ENCODE results near the gene KY. TPM values are rescaled to one million over a fixed set of nuclear protein-coding genes. Genes with fewer than 3 reads are reported as not detected.

KY gene
- total and polyA plus RNA-seq, 10 of the 15 experiments (the other 5 are each of a cell fraction or from before 2014, with no cell fraction given): 0.04 to 0.11 TPM; not detected in 8

GRCh38 chr3:134605556-134605955, 45.3 kb downstream of the KY start:
- H3K4me1 ChIP-seq (ENCODE audit: control insufficient read depth, insufficient read depth, low read length): no peaks in the 10 kb centered on the region
- no peak overlapping the region for H3K9ac ChIP-seq (ENCODE audit: control insufficient read depth, insufficient read depth, low read length)
- H2AFZ ChIP-seq (ENCODE audit: control insufficient read depth, low read depth, low read length): no peak overlapping the region
- no peak overlapping the region for H3K4me2 ChIP-seq (ENCODE audit: control insufficient read depth, insufficient read depth)
- intact Hi-C loops (cut with micrococcal nuclease; ENCODE audit: unreplicated experiment): no loop called here
- TF ChIP-seq LARP7 (IDR thresholded peaks at IDR 0.05): no peak
- TF ChIP-seq MXI1 (IDR thresholded peaks at IDR 0.05; ENCODE audit: low read depth, low read length): no peak
- TF ChIP-seq PML (IDR thresholded peaks at IDR 0.05; ENCODE audit: low read length): no peak
- no peak for TF ChIP-seq MYB (IDR thresholded peaks at IDR 0.05; ENCODE audit: borderline replicate concordance, low read depth, low read length)
- no peak for TF ChIP-seq POLR2A (IDR thresholded peaks at IDR 0.05; ENCODE audit: low read depth, low read length)
- TF ChIP-seq SPI1 (IDR thresholded peaks at IDR 0.05; ENCODE audit: borderline replicate concordance, insufficient read depth, low read depth, low read length): no peak
- TF ChIP-seq GATAD2B (conservative IDR thresholded peaks at IDR 0.05; ENCODE audit: low read depth): no peak
- no peak for TF ChIP-seq RELA (IDR thresholded peaks at IDR 0.05; ENCODE audit: borderline replicate concordance, partially characterized antibody)
- TF ChIP-seq ATF2 (IDR thresholded peaks at IDR 0.05; ENCODE audit: low read length): no peak
- no peak for TF ChIP-seq CUX1 (IDR thresholded peaks at IDR 0.05; ENCODE audit: insufficient replicate concordance, low read depth, low read length)
- TF ChIP-seq SMC3 (IDR thresholded peaks at IDR 0.05; ENCODE audit: borderline replicate concordance, low read length): no peak
- TF ChIP-seq, protein P1, sequence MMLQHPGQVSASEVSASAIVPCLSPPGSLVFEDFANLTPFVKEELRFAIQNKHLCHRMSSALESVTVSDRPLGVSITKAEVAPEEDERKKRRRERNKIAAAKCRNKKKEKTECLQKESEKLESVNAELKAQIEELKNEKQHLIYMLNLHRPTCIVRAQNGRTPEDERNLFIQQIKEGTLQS (IDR thresholded peaks at IDR 0.05; ENCODE audit: borderline replicate concordance, extremely low read depth, low read depth, low read length): no peak
- no peak for TF ChIP-seq MEF2A (IDR thresholded peaks at IDR 0.05; ENCODE audit: insufficient read depth, low read depth, low read length)
- TF ChIP-seq SIN3A (IDR thresholded peaks at IDR 0.05; ENCODE audit: low read depth, low read length): no peak
- TF ChIP-seq DPF2 (IDR thresholded peaks at IDR 0.05): no peak
- TF ChIP-seq NRF1 (conservative IDR thresholded peaks at IDR 0.05; ENCODE audit: low read depth, low read length): no peak
- 8% methylated on average over 6 of the region's 6 CpGs for WGBS (ENCODE audit: insufficient coverage, insufficient replicate concordance, low lambda C conversion rate, missing lambda C conversion rate)
- H3K36me3 ChIP-seq (ENCODE audit: control insufficient read depth in 2 of 2, insufficient read depth in 2 of 2, low read length in 1 of 2): no peaks in the 10 kb centered on the region
- H3K9me3 ChIP-seq (replicated peaks; ENCODE audit: control insufficient read depth, insufficient read depth, low read length): no peaks in the 10 kb centered on the region
- SMC1A ChIA-PET (ENCODE audit: uncharacterized antibody, unreplicated experiment): no interaction called here
- H3K4me3 ChIP-seq: no peak overlapping the region
- ATAC-seq: no peak
- in situ Hi-C loops (cut with MboI): loop anchor here (10.0 kb wide), 1 partner anchor 899 kb away; no protein-coding TSS in a partner anchor
- H4K20me1 ChIP-seq (ENCODE audit: control insufficient read depth, insufficient read depth): no peaks in the 10 kb centered on the region
- BruUV-seq (replicated peaks): no TSS peak
- DNase-seq (ENCODE audit: low read depth, low spot score): no peak
- no peaks in the 10 kb centered on the region for H3K79me2 ChIP-seq (ENCODE audit: control insufficient read depth, insufficient read depth, low read length)
- H3K27ac ChIP-seq (ENCODE audit: control insufficient read depth, insufficient read depth): no peak overlapping the region
- no peaks in the 10 kb centered on the region; a peak in 1 of 4 replicates for H3K27me3 ChIP-seq (replicated peaks in 1 of 2; ENCODE audit: control insufficient read depth in 2 of 2, insufficient read depth in 2 of 2, low read length in 1 of 2)
- POLR2A ChIA-PET: no interaction called here
- CTCF ChIA-PET: interaction anchor here (1.4 kb wide), 1 partner anchor 10 kb away, joined by 3 read pairs; no protein-coding TSS in a partner anchor
- no peak for FAIRE-seq
- RAD21 ChIA-PET (ENCODE audit: unreplicated experiment): no interaction called here
